ENCODE measurements around the gene PXDC1. TPM values are rescaled to one million over a fixed set of nuclear protein-coding genes. Genes with fewer than 3 reads are reported as not detected.
"Not testable (repeated sequence)": the region's sequence is repeated elsewhere in the genome, so short reads cannot be mapped to it uniquely, and the experiment has no call there.

PXDC1 gene
- total RNA-seq, 2 donors from 2014 or later, result 406 to 488 TPM

- TF ChIP-seq, protein P1, sequence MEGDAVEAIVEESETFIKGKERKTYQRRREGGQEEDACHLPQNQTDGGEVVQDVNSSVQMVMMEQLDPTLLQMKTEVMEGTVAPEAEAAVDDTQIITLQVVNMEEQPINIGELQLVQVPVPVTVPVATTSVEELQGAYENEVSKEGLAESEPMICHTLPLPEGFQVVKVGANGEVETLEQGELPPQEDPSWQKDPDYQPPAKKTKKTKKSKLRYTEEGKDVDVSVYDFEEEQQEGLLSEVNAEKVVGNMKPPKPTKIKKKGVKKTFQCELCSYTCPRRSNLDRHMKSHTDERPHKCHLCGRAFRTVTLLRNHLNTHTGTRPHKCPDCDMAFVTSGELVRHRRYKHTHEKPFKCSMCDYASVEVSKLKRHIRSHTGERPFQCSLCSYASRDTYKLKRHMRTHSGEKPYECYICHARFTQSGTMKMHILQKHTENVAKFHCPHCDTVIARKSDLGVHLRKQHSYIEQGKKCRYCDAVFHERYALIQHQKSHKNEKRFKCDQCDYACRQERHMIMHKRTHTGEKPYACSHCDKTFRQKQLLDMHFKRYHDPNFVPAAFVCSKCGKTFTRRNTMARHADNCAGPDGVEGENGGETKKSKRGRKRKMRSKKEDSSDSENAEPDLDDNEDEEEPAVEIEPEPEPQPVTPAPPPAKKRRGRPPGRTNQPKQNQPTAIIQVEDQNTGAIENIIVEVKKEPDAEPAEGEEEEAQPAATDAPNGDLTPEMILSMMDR (IDR thresholded peaks at IDR 0.05), result no peak
- H3K27ac ChIP-seq, result no peak overlapping the region
- no peaks in the 10 kb centered on the region for H3K27me3 ChIP-seq (replicated peaks; ENCODE audit: insufficient read depth)
- H3K9me3 ChIP-seq, result no peaks in the 10 kb centered on the region
- H3K4me3 ChIP-seq, result no peak overlapping the region
- H3K4me1 ChIP-seq (ENCODE audit: control insufficient read depth in 1 of 2, low read depth in 2 of 2), result no peaks in the 10 kb centered on the region
- DNase-seq (ENCODE audit: low spot score) (no peak), ATAC-seq (ENCODE audit: insufficient number of reproducible peaks, low FRiP score, low read depth) (no peak)
- H3K36me3 ChIP-seq, result no peaks in the 10 kb centered on the region
Observed at GRCh38 chr6:3678946-3679345, 72.6 kb downstream of the PXDC1 start.

- DNase-seq (ENCODE audit: low spot score); H3K27ac ChIP-seq; H3K4me1 ChIP-seq (ENCODE audit: control insufficient read depth in 1 of 2, low read depth in 2 of 2); H3K9me3 ChIP-seq; ATAC-seq (ENCODE audit: insufficient number of reproducible peaks, low FRiP score, low read depth); H3K36me3 ChIP-seq; H3K27me3 ChIP-seq (replicated peaks; ENCODE audit: insufficient read depth); H3K4me3 ChIP-seq: not testable (repeated sequence)
Observed at GRCh38 chr6:3677751-3678150, 73.8 kb downstream of the PXDC1 start.

DNA sequence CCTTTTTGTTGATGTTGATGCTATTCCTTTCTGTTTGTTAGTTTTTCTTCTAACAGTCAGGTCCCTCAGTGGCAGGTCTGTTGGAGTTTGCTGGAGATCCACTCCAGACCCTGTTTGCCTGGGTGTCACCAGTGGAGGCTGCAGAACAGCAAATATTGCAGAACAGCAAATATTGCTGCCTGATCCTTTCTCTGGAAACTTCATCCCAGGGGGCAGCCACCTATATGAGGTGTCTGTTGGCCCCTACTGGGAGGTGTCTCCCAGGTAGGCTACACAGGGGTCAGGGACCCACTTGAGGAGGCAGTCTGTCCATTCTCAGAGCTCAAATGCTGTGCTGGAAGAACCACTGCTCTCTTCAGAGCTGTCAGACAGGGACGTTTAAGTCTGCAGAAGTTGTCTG lies 74.2 kb downstream of the PXDC1 start:
- not testable (repeated sequence) for H3K4me1 ChIP-seq (ENCODE audit: control insufficient read depth in 1 of 2, low read depth in 2 of 2); H3K36me3 ChIP-seq; ATAC-seq (ENCODE audit: insufficient number of reproducible peaks, low FRiP score, low read depth); H3K4me3 ChIP-seq; DNase-seq (ENCODE audit: low spot score); H3K27ac ChIP-seq; H3K9me3 ChIP-seq; H3K27me3 ChIP-seq (replicated peaks; ENCODE audit: insufficient read depth)

Other genes with a start within 250 kb of the PXDC1 start
- gene FAM50B, start 97.7 kb upstream of the PXDC1 start, total RNA-seq, result 10 to 100 TPM; 12.4 to 17.3 TPM